Loucy (cell line): ENCODE results near the gene C12orf60.

Experiments used
- H2AFZ ChIP-seq: fragments of 200-600 bp; sonication (generic); 2 replicates; pipeline ENCODE4 v1.6.0; 2016; ENCODE audit warnings: antibody characterized with exemption, mild to moderate bottlenecking, low read length, moderate library complexity
- H3F3A ChIP-seq: fragments of 200-600 bp; 2 replicates; pipeline ENCODE4 v1.6.0; 2016; ENCODE audit warnings: antibody characterized with exemption, low read depth, mild to moderate bottlenecking
- H3K27me3 ChIP-seq: fragments of 200-600 bp; sonication (generic); 2 replicates; pipeline ENCODE4 v1.6.1; 2014; ENCODE audit warnings: low read length, mild to moderate bottlenecking; ENCODE audit not compliant: insufficient read depth, poor library complexity, severe bottlenecking
- H3K36me3 ChIP-seq: fragments of 200-600 bp; sonication (generic); 2 replicates; pipeline ENCODE4 v1.6.1; 2016; ENCODE audit warnings: low read length; ENCODE audit not compliant: insufficient read depth
- H3K4me1 ChIP-seq: fragments of 200-600 bp; sonication (generic); 2 replicates; pipeline ENCODE4 v1.5.1; 2014; ENCODE audit warnings: low read length, mild to moderate bottlenecking; ENCODE audit not compliant: insufficient read depth, poor library complexity, severe bottlenecking
- H3K4me2 ChIP-seq: fragments of 200-600 bp; sonication (generic); 2 replicates; pipeline ENCODE4 v1.6.0; 2014; ENCODE audit warnings: antibody characterized with exemption, low read length, low read depth, mild to moderate bottlenecking; ENCODE audit not compliant: poor library complexity, severe bottlenecking
- H3K4me3 ChIP-seq: fragments of 200-600 bp; sonication (generic); 2 replicates; pipeline ENCODE4 v1.5.1; 2014; ENCODE audit warnings: low read length, mild to moderate bottlenecking, mixed read lengths; ENCODE audit not compliant: poor library complexity, severe bottlenecking
- H3K79me2 ChIP-seq: fragments of 200-600 bp; sonication (generic); 2 replicates; pipeline ENCODE4 v1.6.1; 2014; ENCODE audit warnings: low read length; ENCODE audit not compliant: insufficient read depth
- H3K9ac ChIP-seq: fragments of 200-600 bp; sonication (generic); 2 replicates; pipeline ENCODE4 v1.6.0; 2014; ENCODE audit warnings: mild to moderate bottlenecking, low read depth, low read length, moderate library complexity; ENCODE audit not compliant: poor library complexity, severe bottlenecking
- H3K9me2 ChIP-seq: fragments of 200-600 bp; sonication (generic); replicated peaks from 2 replicates; pipeline ENCODE4 v1.6.1; 2016; ENCODE audit warnings: low read depth, low read length, mixed read lengths
- H3K9me3 ChIP-seq: fragments of 200-600 bp; sonication (generic); 2 replicates; pipeline ENCODE4 v1.6.1; 2014; ENCODE audit warnings: mild to moderate bottlenecking, antibody characterized with exemption, low read length, low read depth; ENCODE audit not compliant: insufficient read depth
- H4K20me1 ChIP-seq: fragments of 200-600 bp; sonication (generic); 2 replicates; pipeline ENCODE4 v1.6.0; 2014; ENCODE audit warnings: antibody characterized with exemption, low read length, mild to moderate bottlenecking; ENCODE audit not compliant: insufficient read depth, poor library complexity, severe bottlenecking
- CTCF ChIP-seq: fragments of 200-600 bp; sonication (generic); conservative IDR thresholded peaks from 2 replicates; pipeline ENCODE4 v1.5.1; 2014; ENCODE audit warnings: mild to moderate bottlenecking, antibody characterized with exemption, low read length
- EZH2phosphoT487 ChIP-seq: fragments of 200-600 bp; IDR thresholded peaks from 2 replicates; pipeline ENCODE4 v1.6.1; 2018; ENCODE audit warnings: antibody characterized with exemption, mild to moderate bottlenecking, moderate library complexity, borderline replicate concordance

The C12orf60 gene

GRCh38 chr12:14775636-14775980, 27.9 kb upstream of the C12orf60 start:
- peak overlapping the region; percentile 77 for H2AFZ ChIP-seq
- H3K9ac ChIP-seq = peak overlapping the region; percentile 71
- peak overlapping the region; percentile 60 for H3K4me2 ChIP-seq

GRCh38 chr12:14776236-14776961, 27.1 kb upstream of the C12orf60 start:
- no peaks in the 10 kb centered on the region for H3K9me2 ChIP-seq
- no peaks in the 10 kb centered on the region for H4K20me1 ChIP-seq
- H3K4me3 ChIP-seq = no peak overlapping the region
- no peak overlapping the region for H3K9ac ChIP-seq
- no peaks in the 10 kb centered on the region for H3F3A ChIP-seq
- H3K4me1 ChIP-seq = peaks cover 18% of the 10 kb centered on the region
- no peaks in the 10 kb centered on the region for H3K79me2 ChIP-seq
- H3K9me3 ChIP-seq = no peaks in the 10 kb centered on the region
- no peak overlapping the region for H3K4me2 ChIP-seq
- TF ChIP-seq CTCF (peak; percentile 66), EZH2phosphoT487 (no peak)
- no peaks in the 10 kb centered on the region for H3K36me3 ChIP-seq
- H2AFZ ChIP-seq = no peak overlapping the region
- H3K27me3 ChIP-seq = no peaks in the 10 kb centered on the region

More at GRCh38 chr12:14775636-14775980, 27.9 kb upstream of the C12orf60 start:
- Histone ChIP-seq H3K9me3 (no peaks in the 10 kb centered on the region), H3K27me3 (no peaks in the 10 kb centered on the region), H3K79me2 (peaks cover 1% of the 10 kb centered on the region; the same call in 1 of the 2 replicates), H3K4me3 (peak overlapping the region; percentile 75), H4K20me1 (no peaks in the 10 kb centered on the region), H3K9me2 (no peaks in the 10 kb centered on the region), H3K4me1 (peaks cover 16% of the 10 kb centered on the region), H3F3A (no peaks in the 10 kb centered on the region), H3K36me3 (no peaks in the 10 kb centered on the region)
- TF ChIP-seq EZH2phosphoT487 (no peak), CTCF (no peak)

GRCh38 chr12:14777271-14777670, 26.2 kb upstream of the C12orf60 start:
- Histone ChIP-seq H4K20me1 (no peaks in the 10 kb centered on the region), H3K4me3 (no peak overlapping the region), H3K9me3 (no peaks in the 10 kb centered on the region), H3K9me2 (no peaks in the 10 kb centered on the region), H3F3A (no peaks in the 10 kb centered on the region), H2AFZ (no peak overlapping the region), H3K79me2 (no peaks in the 10 kb centered on the region), H3K36me3 (no peaks in the 10 kb centered on the region), H3K27me3 (no peaks in the 10 kb centered on the region), H3K4me1 (peaks cover 11% of the 10 kb centered on the region), H3K4me2 (no peak overlapping the region), H3K9ac (no peak overlapping the region)
- TF ChIP-seq CTCF (no peak), EZH2phosphoT487 (no peak)
